ENCODE measurements around the gene STRBP.

Gene STRBP

DNA sequence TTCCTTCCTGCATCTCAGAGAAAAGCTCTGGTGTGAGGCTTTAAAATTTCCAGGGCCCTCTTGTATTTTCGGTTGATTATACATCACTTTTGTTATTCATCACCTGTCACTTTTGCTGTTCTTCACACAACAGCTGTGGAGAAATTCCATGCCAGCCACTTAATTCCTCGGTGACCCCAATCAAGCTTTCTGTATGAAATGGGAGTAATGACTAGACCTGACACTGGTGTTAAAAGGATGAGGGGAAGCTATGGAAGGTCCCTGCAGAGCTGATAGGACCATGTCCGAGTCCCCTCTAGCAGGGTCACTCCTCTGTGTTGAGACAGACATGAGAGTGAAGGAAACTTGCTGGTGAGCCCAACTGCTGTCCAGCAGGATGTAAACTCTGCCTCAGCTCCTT, 175.2 kb downstream of the STRBP start:
- DNase-seq, result no peak

DNA sequence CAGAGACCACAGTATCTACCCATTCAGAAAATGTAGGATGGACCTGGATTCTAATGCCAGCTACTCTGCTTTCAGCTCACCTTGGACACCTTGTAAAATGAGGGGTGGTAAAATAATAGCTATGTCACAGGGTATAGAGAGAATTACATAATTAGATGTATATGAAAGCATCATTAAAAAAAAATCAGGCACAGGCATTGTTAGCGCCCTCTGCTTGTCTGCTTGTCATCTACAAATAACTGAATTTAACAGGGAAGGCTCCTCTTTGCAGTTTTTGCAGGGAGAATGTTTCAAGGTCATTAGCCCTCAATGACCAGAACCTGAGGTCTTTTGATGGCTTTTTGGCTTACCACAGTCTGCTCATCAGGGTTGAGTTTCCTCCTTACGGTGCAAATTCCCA, 176.9 kb downstream of the STRBP start:
- DNase-seq, result no peak

DNA sequence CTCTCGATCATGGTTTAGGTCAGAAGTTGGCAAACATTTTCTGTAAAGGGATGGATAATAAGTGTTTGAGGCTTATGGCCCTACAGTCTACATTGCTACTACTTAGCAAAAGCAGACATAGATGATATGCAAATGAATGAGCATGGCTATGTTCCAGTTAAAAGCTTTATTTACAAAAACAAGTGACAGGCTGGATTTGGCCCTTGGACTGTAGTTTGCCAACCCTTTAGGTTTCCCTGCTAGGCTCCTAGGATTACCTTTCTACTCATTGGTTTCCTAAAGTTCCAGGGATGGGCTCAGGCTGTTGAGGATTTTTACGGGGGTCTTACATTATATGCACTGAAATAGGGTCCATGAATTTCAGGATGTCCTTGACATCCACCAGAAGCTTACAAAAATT, 177.4 kb downstream of the STRBP start:
- DNase-seq, result no peak

DNA sequence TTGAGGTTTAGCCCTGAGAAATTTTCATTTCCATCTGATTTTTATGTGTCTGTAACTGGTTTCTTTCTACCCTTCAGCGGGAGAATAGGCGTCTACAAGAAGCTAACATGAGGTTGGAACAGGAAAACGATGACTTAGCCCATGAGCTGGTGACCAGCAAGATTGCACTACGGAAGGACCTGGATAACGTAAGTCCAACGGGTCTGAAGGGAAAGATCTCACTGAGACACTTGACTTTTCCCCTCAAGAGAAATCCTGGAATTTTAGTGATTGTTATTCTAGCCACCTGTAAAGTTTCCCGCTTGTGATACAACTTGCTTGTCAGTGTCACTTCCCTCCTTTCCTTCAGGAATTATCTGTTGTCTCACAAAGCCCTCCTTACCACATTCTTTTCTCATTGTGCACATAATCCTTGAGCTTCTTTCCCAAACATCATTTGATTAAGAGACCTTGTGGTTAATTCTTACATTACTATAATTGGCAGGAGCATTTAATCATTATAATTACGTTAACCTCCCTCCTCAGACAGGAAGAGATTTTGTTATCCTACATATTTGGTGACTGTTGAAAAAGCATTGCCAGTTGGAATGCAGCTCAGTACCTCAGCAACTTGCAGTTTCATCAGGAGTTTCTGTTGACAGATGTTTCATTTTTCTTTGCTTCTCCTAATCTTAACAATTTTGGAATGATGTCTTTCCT, 178.0 kb downstream of the STRBP start:
- no peak for DNase-seq

DNA sequence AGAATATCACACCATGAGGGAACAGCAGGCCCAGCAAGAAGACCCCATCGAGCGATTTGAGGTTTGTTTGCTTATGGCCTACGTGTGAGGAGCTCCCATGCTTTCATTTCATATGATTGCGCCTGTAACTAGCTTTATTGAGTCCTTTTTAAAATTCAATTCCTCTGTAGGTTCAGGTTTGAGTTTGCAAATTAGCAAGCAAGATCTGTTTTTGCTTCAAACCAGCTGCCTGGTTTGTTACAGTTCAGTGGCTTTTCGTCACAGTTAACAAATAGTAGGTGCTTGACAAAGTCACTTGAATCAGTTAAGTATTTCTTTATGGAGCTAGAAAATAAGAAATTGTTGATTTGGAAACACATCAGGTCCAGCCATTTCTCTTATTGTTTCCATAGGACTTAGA, 178.6 kb downstream of the STRBP start:
- no peak for DNase-seq

DNA sequence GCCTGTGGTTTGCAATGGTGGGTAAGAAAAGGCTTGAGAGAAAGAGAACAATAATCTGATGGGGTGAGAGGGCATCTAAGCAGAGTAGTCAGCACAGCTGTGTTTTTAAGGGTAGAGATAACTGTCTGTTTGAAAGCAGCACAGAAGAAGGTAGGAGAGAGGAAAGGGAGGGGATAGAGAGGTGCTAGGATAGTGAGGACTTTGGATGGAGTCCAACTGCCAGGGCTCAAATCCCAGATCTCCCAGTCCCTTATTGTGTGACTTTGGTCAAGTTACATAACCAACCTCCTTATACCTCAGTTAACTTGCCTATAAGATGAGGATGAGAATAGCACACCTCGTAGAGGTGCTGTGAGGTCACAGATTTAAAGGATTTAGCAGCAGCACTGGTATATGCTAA, 179.3 kb downstream of the STRBP start:
- DNase-seq, result no peak

DNA sequence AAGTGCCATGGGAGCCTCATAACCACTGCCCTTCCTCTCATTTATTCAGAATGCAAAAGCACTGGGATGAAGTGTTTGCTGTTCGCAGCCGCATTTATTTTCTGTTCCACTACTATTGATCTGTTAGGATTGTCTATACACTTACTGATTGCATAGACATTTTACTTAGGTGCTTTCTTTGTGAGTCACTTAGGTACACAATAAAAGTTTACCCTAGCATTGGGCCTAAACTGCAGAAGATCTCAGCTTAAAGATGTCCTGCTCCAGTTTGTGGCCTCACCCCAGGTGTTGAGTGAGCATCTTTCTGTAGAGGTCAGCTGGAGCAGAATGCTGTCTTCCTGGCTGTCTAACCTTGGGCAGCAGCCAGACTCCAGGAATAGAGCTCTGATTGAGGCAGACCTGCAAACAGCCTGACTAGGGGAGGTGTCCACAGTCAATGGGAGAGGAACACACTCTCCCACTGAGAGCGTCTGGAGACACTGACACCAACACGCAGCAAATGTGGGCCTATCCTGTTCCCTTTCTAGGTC, 181.0 kb downstream of the STRBP start:
- no peak for DNase-seq

DNA sequence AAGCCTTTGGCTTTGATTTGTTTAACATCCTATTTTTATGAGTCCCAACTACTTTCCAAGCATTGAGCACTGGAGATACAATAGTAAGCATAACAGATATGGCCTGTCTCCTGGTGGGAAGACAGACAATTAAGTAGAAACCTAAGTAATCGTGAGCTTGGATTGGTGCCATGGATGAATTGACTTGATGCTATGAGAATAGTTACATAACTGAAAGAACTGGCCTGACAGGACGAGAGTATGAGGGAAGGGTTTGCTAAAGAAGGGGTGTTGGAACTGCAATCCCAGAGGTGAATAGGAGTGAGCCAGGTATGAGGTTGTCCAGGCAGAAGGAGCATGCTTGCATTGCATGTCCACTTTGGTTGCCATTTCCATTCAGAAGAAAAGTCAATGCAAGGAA, 182.5 kb downstream of the STRBP start:
- no peak for DNase-seq

DNA sequence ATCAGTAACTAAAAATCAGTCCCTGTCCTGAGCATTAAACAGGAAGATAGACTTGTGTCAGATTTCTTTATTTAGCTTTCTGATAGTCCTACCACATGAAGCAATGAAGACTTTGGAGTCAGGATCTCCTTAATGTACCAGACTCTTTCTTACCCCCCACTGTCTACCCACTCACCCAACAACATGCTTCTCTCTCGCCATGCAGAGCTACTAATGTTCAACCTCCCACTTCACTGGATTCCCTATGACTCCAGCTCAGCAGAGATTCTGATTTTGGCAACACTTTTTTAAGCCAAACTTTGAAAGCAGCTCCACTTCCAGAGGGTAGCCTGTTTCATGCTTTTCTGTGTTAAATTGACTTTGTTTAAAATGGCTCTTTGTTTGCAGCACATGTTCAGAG, 184.1 kb downstream of the STRBP start:
- DNase-seq, result no peak

DNA sequence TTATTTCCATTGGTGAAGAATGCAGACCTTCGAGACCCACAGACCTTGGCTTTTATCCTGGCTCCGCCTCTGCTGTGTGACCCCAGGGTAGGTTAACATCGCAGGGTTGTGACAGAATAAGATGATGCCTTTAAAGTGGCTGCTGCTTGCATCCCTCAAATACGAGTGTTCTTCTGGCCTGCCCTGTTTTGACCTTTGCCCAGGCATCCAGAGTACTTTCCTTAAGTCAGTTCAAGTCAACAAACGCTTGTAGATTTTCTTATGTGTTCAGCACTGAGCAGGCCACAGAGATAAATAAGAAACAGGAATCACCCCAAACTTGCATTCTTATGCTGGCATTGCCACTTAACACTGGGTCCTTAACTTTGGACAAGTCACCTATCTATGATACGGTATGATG, 184.7 kb downstream of the STRBP start:
- no peak for DNase-seq

DNA sequence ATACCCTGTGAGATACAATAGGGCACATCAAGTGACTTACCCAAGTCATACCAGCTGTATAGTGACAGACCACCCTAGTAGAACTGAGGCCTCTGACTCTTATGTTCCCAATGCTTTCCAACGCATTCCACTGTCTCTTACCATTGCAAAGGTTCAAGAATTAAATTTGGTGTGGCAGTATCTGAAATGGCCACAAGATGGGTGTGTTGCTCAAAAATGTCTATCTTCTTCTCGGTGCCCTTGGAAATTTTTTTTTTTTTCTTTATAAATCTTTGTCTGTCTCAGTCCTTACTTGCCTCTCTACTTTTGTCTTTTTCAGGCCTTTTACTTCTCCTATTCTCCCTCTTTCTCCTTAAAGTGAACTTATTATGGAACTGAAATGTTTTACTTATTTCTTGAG, 186.6 kb downstream of the STRBP start:
- DNase-seq, result no peak

DNA sequence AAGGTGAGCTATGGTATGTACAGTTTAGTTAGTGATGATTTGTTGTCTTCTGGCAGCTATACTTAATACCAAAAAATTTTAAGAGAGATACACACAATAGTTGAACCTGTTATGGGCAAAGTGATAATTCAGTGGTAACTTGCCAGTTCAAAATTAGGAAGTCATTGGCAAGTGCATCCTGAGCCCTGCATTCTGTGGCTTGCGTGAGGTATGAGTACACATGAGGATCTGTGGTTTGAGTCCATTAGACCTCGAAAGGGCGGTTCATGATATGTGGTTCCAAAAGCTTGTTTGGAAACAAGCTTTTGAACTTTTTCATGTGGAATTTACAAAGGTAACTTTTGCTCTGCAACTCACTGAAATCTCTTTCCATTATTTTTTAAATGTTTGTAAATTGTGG, 187.9 kb downstream of the STRBP start:
- DNase-seq, result no peak

DNA sequence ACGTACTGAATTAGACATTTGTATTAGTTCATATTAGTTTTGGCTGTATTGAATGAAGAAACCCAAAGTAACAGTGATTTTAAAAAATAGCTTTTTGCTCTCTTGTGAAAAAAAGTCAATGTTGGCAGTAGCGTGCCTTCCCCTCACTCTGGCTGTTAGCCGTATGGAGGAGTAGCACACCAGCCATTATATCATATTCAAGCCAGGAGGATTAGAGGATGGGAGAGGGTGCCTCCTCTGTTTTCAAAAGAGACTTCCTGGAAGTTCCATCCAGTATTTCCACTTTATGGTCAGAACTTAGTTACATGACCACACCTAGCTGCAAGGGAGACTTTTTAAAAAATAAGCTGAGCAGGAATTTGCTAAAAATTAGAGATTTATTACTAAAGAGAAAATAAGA, 193.8 kb downstream of the STRBP start:
- DNase-seq, result no peak

DNA sequence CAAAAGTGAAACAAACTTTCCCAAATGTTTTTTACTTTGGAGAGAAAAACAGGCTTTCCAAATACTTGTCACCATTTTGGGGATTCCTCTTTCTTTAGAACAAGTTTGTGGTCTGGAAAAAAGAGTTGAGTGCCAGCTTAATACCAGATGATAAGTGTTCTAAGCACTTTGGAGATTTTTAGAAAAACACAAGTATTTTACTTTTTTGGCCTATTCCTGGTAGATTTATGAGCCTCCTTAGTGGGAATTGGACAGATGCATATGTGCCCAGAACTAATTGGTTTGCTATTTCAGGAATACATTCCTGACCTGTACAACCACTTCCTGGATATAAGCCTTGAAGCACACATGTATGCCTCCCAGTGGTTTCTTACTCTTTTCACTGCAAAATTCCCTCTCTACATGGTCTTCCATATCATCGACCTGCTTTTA, 194.4 kb downstream of the STRBP start:
- no peak for DNase-seq

DNA sequence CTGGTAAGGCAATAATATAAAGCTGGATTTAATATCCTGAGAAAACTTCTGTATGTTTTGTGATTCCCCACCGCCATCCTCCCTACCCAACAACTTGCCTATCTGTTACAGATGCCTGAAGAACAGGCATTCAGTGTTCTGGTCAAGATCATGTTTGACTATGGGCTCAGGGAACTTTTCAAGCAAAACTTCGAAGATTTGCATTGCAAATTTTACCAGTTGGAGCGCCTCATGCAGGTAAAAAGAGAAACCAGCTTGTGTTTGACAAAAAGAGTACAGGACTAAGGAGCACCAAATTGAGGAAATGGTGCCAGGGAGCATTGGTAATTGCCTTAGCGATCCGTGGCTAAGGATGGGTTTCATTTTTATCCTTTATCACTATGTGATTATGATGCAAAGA, 194.9 kb downstream of the STRBP start:
- no peak for DNase-seq

DNA sequence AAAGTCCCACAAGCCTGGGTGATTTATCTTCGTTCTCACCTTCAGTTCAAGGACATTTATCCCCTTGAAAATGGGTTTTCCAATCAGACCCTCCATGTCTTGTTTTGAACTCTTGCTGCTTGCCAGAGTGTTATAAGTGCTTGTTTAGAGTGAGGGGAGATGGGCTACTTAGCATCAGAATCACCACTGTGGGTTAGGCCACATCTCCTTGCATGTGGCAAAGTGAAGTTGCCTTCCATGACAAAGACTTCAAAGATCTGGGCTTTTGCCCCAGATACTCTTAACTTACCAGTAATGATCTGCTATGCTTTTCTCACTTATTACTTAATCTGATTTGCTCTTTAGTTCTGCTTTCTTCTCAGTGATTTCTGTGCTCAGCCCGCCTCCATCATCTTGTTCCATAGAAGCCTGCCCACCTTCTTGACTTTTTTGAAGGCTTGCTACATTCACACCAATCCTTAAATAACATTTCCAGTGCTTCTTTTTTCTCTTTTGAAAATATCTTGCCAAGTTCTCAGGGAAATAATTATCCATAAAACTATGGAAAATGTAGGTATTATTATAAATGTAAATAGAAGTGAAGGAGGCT, 195.9 kb downstream of the STRBP start:
- DNase-seq, result no peak
